NCI-H1930 (cell line): ENCODE measurements around the gene METTL25B.

Source experiments
- DNase-seq, 2 experiments: peaks; one replicate each; lab custom pipeline; 2025; lab: John Stamatoyannopoulos, UW

Gene METTL25B

GRCh38 chr1:156768610-156769295 lies 40.5 kb downstream of the METTL25B start:
- DNase-seq = no peak

GRCh38 chr1:156772222-156772621 lies 44.0 kb downstream of the METTL25B start:
- no peak for DNase-seq

- DNase-seq = no peak
These were observed 44.6 kb downstream of the METTL25B start for GRCh38 chr1:156772728-156773497.

- no peak for DNase-seq
These were observed 45.3 kb downstream of the METTL25B start for GRCh38 chr1:156773607-156774006.

GRCh38 chr1:156775799-156776198 lies 47.5 kb downstream of the METTL25B start:
- no peak for DNase-seq

GRCh38 chr1:156776942-156777341 lies 48.7 kb downstream of the METTL25B start:
- no peak for DNase-seq

- DNase-seq = no peak
These were observed 49.3 kb downstream of the METTL25B start for GRCh38 chr1:156777573-156777972.

GRCh38 chr1:156781585-156782186 lies 53.4 kb downstream of the METTL25B start:
- no peak for DNase-seq

- no peak for DNase-seq
These were observed 57.2 kb downstream of the METTL25B start for GRCh38 chr1:156785458-156785857.
